Keratinocyte (primary cell): ENCODE data around the gene TEX101. TPM values are rescaled to one million over a fixed set of nuclear protein-coding genes. Genes with fewer than 3 reads are reported as not detected.
A peak's percentile ranks its signal among the peaks of the same experiment; 100 is the strongest.

Source experiments
- DNase-seq: peaks from one replicate; pipeline ENCODE4 v3.0.0-alpha.2; 2011; ENCODE audit warnings: low read depth, missing footprints, low spot score
- FAIRE-seq: peaks from 2 replicates; lab custom pipeline; 2011; peaks lifted over from hg19 to GRCh38; lab: Jason Lieb, UNC
- H2AFZ ChIP-seq: 2 replicates; pipeline ENCODE4 v1.6.0; 2012; ENCODE audit warnings: low read length, control low read depth, inconsistent platforms; ENCODE audit not compliant: control insufficient read depth
- H3K27ac ChIP-seq: 2 replicates; pipeline ENCODE4 v1.5.1; 2011; ENCODE audit warnings: low read length; ENCODE audit not compliant: control insufficient read depth, insufficient read depth
- H3K27me3 ChIP-seq: 3 replicates; pipeline ENCODE4 v1.6.0; 2011; ENCODE audit warnings: low read length; ENCODE audit not compliant: control insufficient read depth, insufficient read depth; ENCODE audit errors: extremely low read depth
- H3K36me3 ChIP-seq, 2 experiments: 2 replicates in 1 of 2; 3 replicates in 1 of 2; pipeline ENCODE4 v1.5.1; 2011; ENCODE audit warnings: low read length in 2 of 2, mild to moderate bottlenecking in 1 of 2; ENCODE audit not compliant: control insufficient read depth in 2 of 2, insufficient read depth in 2 of 2; ENCODE audit errors: extremely low read depth in 1 of 2
- H3K4me1 ChIP-seq: 3 replicates; pipeline ENCODE4 v1.5.1; 2011; ENCODE audit warnings: low read length; ENCODE audit not compliant: control insufficient read depth, insufficient read depth; ENCODE audit errors: extremely low read depth
- H3K4me2 ChIP-seq: 3 replicates; pipeline ENCODE4 v1.6.0; 2011; ENCODE audit warnings: low read depth, low read length; ENCODE audit not compliant: control insufficient read depth, insufficient read depth; ENCODE audit errors: extremely low read depth
- H3K4me3 ChIP-seq, 3 experiments: fragments of 200-600 bp in 1 of 3; sonication (generic) in 1 of 3; 2 replicates in 2 of 3; 3 replicates in 1 of 3; pipeline ENCODE4 v1.5.1; 2011 to 2016; ENCODE audit warnings: low read length in 3 of 3, mild to moderate bottlenecking in 3 of 3, control low read depth in 2 of 3, inconsistent platforms in 1 of 3, low read depth in 1 of 3, mixed read lengths in 1 of 3, mixed run types in 1 of 3, moderate library complexity in 1 of 3; ENCODE audit not compliant: control insufficient read depth in 2 of 3, insufficient read depth in 2 of 3; ENCODE audit errors: extremely low read depth in 1 of 3
- H3K79me2 ChIP-seq: 2 replicates; pipeline ENCODE4 v1.6.0; 2012; ENCODE audit warnings: low read length; ENCODE audit not compliant: control insufficient read depth, insufficient read depth
- H3K9ac ChIP-seq: 3 replicates; pipeline ENCODE4 v1.6.0; 2011; ENCODE audit warnings: low read length; ENCODE audit not compliant: control insufficient read depth, insufficient read depth; ENCODE audit errors: extremely low read depth
- H3K9me1 ChIP-seq: 3 replicates; pipeline ENCODE4 v1.6.0; 2011; ENCODE audit warnings: low read length; ENCODE audit not compliant: control insufficient read depth, insufficient read depth; ENCODE audit errors: extremely low read depth
- H3K9me3 ChIP-seq: 2 replicates; pipeline ENCODE4 v1.5.1; 2012; ENCODE audit warnings: low read depth, low read length; ENCODE audit not compliant: control insufficient read depth
- H4K20me1 ChIP-seq: 3 replicates; pipeline ENCODE4 v1.6.0; 2011; ENCODE audit warnings: low read length; ENCODE audit not compliant: control insufficient read depth, insufficient read depth; ENCODE audit errors: extremely low read depth
- CTCF ChIP-seq, 3 experiments: IDR thresholded peaks in 1 of 3; conservative IDR thresholded peaks in 1 of 3; optimal IDR thresholded peaks in 1 of 3; 2 replicates in 2 of 3; 3 replicates in 1 of 3; pipeline versions ENCODE3 to v1.5.1; 2011; ENCODE audit warnings: low read length in 3 of 3, mild to moderate bottlenecking in 3 of 3, moderate library complexity in 2 of 3, control low read depth in 1 of 3, inconsistent platforms in 1 of 3; ENCODE audit not compliant: insufficient read depth in 2 of 3; ENCODE audit errors: extremely low read depth in 1 of 3
- EZH2 ChIP-seq: IDR thresholded peaks from one replicate; pipeline ENCODE4 v1.6.1; 2012; ENCODE audit warnings: inconsistent platforms, mild to moderate bottlenecking, low read length, moderate library complexity
- dilution Hi-C: fragments of 300-500 bp; cut with MboI; formaldehyde crosslinking; loops from one replicate; pipeline ENCODE4 v1.7.0; 2020; ENCODE audit warnings: low sequenced_read_pairs; ENCODE audit not compliant: extremely low pct_ligation_motif_present
- polyA plus RNA-seq, 5 experiments: library from polyadenylated mRNA; depleted of rRNA in 3 of 5; stranded (reverse) in 3 of 5; stranded (forward) in 1 of 5; unstranded in 1 of 5; fragments of >200 nt; gene quantifications; 1 replicate in 1 of 5; 2 replicates in 3 of 5; 3 replicates in 1 of 5; pipeline versions ENCODE4 v1.2.1 to v1.2.3, GENCODE V29; 2011 to 2012; ENCODE audit warnings: missing spikeins in 2 of 5, low read depth in 1 of 5, low replicate concordance in 1 of 5

The TEX101 gene
- polyA plus RNA-seq, 1 donor (not counting 4 experiments of a cell fraction or from before 2014, with no cell fraction given), result not detected

- TF ChIP-seq EZH2 (no peak), CTCF (optimal IDR thresholded peaks at IDR 0.05 in 1 of 3, IDR thresholded peaks at IDR 0.05 in 1 of 3, conservative IDR thresholded peaks at IDR 0.05 in 1 of 3; ENCODE audit: extremely low read depth in 1 of 3, insufficient read depth in 2 of 3, low read length in 3 of 3) (no peak)
- no peak overlapping the region for H3K4me3 ChIP-seq
- H3K27ac ChIP-seq, result no peak overlapping the region
- no peak overlapping the region for H2AFZ ChIP-seq
- no peak overlapping the region for H3K9ac ChIP-seq
- no peaks in the 10 kb centered on the region for H4K20me1 ChIP-seq
- DNase-seq (no peak), FAIRE-seq (no peak)
- peaks cover 2% of the 10 kb centered on the region for H3K4me1 ChIP-seq
- no peaks in the 10 kb centered on the region for H3K27me3 ChIP-seq
- no peaks in the 10 kb centered on the region for H3K9me1 ChIP-seq
- H3K36me3 ChIP-seq, result no peaks in the 10 kb centered on the region
- dilution Hi-C loops, result no loop called here
- H3K9me3 ChIP-seq, result no peaks in the 10 kb centered on the region
- no peak overlapping the region for H3K4me2 ChIP-seq
- H3K79me2 ChIP-seq, result no peaks in the 10 kb centered on the region
Observed at GRCh38 chr19:43429395-43429794, 14.7 kb downstream of the TEX101 start.

GRCh38 chr19:43430142-43430710 is 15.5 kb downstream of the TEX101 start:
- H4K20me1 ChIP-seq, result no peaks in the 10 kb centered on the region
- peak overlapping the region; percentile 59 for H3K27ac ChIP-seq
- TF ChIP-seq CTCF (optimal IDR thresholded peaks at IDR 0.05 in 1 of 3, IDR thresholded peaks at IDR 0.05 in 1 of 3, conservative IDR thresholded peaks at IDR 0.05 in 1 of 3; ENCODE audit: extremely low read depth in 1 of 3, insufficient read depth in 2 of 3, low read length in 3 of 3) (peak in 1 of 3 experiments; percentile 36), EZH2 (no peak)
- peaks cover 2% of the 10 kb centered on the region for H3K4me1 ChIP-seq
- H3K79me2 ChIP-seq, result no peaks in the 10 kb centered on the region
- peak; percentile 9 for FAIRE-seq
- no peak overlapping the region for H2AFZ ChIP-seq
- no peaks in the 10 kb centered on the region for H3K9me3 ChIP-seq
- dilution Hi-C loops, result no loop called here
- H3K4me2 ChIP-seq, result peak overlapping the region; percentile 30
- H3K4me3 ChIP-seq, result no peak overlapping the region
- H3K9me1 ChIP-seq, result no peaks in the 10 kb centered on the region
- H3K36me3 ChIP-seq, result no peaks in the 10 kb centered on the region
- H3K27me3 ChIP-seq, result no peaks in the 10 kb centered on the region
- DNase-seq, result no peak
- peak overlapping the region; percentile 34 for H3K9ac ChIP-seq
